Ectodermal cell (in vitro differentiated cells): ENCODE results near the gene PRKD2.
A peak's percentile ranks its signal among the peaks of the same experiment; 100 is the strongest.

Source experiments
- H3K27ac ChIP-seq: 2 replicates; pipeline ENCODE4 v1.7.0; 2013; ENCODE audit warnings: mild to moderate bottlenecking, low read depth, low read length; ENCODE audit not compliant: insufficient read depth, poor library complexity, severe bottlenecking
- H3K27me3 ChIP-seq: 2 replicates; pipeline ENCODE4 v1.7.0; 2013; ENCODE audit warnings: mild to moderate bottlenecking, low read length; ENCODE audit not compliant: insufficient read depth, control insufficient read depth, poor library complexity, severe bottlenecking
- H3K36me3 ChIP-seq: one replicate; pipeline ENCODE4 v1.7.0; 2013; ENCODE audit warnings: low read length; ENCODE audit not compliant: control insufficient read depth, insufficient read depth
- H3K4me1 ChIP-seq: one replicate; pipeline ENCODE4 v1.7.0; 2013; ENCODE audit warnings: low read length; ENCODE audit not compliant: control insufficient read depth, insufficient read depth
- H3K4me3 ChIP-seq: 2 replicates; pipeline ENCODE4 v1.7.0; 2013; ENCODE audit warnings: low read depth, low read length, control low read depth; ENCODE audit not compliant: insufficient read depth
- H3K9me3 ChIP-seq: 2 replicates; pipeline ENCODE4 v1.7.0; 2013; ENCODE audit warnings: mild to moderate bottlenecking, low read length, moderate library complexity; ENCODE audit not compliant: control insufficient read depth
- WGBS, 2 experiments: methylation state at CpG; one replicate each; pipeline ENCODE4 v1.1.7; 2013; ENCODE audit warnings: missing lambda C conversion rate in 2 of 2; 5-methylcytosine and 5-hydroxymethylcytosine counted together

The PRKD2 gene

GRCh38 chr19:46710687-46711086, 6.2 kb downstream of the PRKD2 start:
- no peaks in the 10 kb centered on the region for H3K9me3 ChIP-seq
- WGBS, 2 experiments: 80 to 85% methylated on average over 25 of the region's 25 CpGs
- H3K4me1 ChIP-seq: peaks cover 12% of the 10 kb centered on the region
- H3K27ac ChIP-seq: no peak overlapping the region
- no peak overlapping the region for H3K4me3 ChIP-seq
- no peaks in the 10 kb centered on the region for H3K27me3 ChIP-seq
- H3K36me3 ChIP-seq: peaks cover 12% of the 10 kb centered on the region

DNA sequence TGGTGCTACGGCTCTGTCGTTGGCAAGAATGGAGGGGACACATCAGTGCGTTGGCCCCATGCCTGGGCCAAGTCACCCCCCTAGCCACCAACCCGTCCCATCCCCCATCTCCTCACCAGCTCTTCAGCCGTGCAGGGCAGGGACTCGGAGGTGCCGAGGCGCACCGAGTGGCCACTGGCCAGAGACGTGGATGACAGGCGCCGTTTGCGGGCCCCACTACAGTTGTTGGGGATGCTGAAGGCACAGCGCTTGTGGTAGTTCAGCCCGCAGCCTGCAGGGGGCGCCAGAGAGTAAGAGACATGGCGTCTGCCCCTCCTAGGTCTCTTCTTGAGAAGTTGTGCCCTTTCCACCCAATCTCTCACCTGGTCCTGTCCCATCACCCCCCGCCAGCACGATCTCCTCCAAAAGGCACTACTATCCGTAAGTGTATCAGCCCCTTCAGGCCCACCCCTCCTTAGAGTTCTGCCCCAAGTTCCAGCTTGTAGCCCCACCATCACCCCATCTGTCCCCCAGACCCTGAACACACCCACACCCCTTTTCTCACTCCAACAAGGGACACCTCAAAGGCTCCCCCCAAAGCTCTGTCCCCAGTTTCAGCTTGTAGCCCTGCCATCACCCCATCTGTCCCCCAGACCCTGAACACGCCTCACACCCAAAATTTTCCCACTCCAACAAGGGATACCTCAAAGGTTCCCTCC, 12.4 kb downstream of the PRKD2 start:
- H3K4me3 ChIP-seq: no peak overlapping the region
- 53 to 57% methylated on average over 21 of the region's 21 CpGs for WGBS, 2 experiments

DNA sequence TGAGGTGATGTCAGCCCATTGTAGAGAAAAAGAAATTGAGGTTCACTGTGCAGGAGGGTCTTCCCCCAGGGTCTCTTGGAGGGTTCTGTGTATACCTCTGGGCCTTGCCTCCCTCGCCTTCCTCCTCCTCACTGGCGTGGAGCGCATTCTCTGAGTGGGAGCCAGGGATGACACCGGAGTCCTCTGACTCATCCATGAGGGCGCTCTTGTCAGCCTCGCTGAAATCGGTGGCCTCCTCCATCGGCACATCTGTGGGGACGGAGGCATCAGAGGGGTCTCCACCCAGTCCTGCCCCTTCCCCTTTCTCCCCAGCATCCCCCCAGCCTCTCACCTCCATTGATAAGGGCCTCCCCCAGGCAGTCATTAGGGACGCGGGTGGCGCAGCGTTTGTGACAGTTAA, 16.2 kb downstream of the PRKD2 start:
- H3K27ac ChIP-seq: no peak overlapping the region

More for the DNA sequence above, 12.4 kb downstream of the PRKD2 start:
- Histone ChIP-seq H3K9me3 (no peaks in the 10 kb centered on the region), H3K27ac (no peak overlapping the region), H3K4me1 (no peaks in the 10 kb centered on the region), H3K36me3 (peaks cover 41% of the 10 kb centered on the region), H3K27me3 (no peaks in the 10 kb centered on the region)

DNA sequence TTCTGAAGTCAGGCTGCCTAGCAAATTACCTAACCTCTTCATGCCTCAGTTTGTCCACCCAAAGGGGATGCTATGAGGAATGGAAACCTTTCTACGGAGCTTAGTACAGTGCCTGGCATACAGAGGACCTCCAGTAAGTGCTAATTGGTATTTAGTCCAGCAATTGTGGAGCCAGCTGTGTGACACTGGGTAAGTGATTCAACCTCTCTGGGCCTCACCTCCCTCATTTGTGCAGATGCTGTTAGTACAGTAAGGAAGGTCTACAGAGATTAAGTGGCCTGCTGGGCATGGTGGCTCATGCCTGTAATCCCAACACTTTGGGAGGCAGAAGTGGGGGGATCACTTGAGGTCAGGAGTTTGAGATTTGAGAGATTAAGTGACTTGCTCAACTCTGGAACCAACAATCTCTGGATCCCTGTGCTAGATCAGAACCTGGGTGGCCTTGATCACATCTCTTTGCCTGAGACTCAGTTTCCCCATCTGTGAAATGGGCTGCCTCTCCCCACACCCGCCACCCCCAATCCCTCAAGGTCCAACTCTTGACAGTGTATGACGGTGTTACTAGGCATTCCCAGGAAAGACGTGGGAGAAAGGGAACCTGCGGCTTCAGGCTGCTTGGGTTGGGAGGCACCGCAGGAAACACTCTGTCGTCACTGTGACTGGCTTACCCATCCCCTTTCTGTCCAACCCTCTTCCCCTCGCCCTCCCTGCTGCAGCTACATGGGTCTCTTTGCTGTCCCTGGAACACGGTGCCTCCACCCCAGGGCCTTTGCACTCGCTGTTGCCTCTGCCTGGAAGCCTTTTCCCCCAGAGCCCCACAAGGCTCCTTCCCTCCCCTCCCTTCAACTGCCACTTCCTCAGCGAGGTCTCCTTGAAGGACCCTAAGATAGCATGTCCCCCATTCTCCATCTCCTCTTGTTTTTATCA, 18.3 kb downstream of the PRKD2 start:
- Histone ChIP-seq H3K27ac (no peak overlapping the region), H3K9me3 (no peaks in the 10 kb centered on the region), H3K4me3 (no peak overlapping the region), H3K4me1 (peaks cover 5% of the 10 kb centered on the region), H3K36me3 (peaks cover 35% of the 10 kb centered on the region), H3K27me3 (no peaks in the 10 kb centered on the region)
- WGBS, 2 experiments: 94 to 95% methylated on average over 11 of the region's 11 CpGs

More for the DNA sequence above, 16.2 kb downstream of the PRKD2 start:
- Histone ChIP-seq H3K4me3 (no peak overlapping the region), H3K4me1 (peaks cover 5% of the 10 kb centered on the region), H3K27me3 (no peaks in the 10 kb centered on the region), H3K9me3 (no peaks in the 10 kb centered on the region), H3K36me3 (peaks cover 36% of the 10 kb centered on the region)
- 94 to 98% methylated on average over 13 of the region's 13 CpGs for WGBS, 2 experiments

DNA sequence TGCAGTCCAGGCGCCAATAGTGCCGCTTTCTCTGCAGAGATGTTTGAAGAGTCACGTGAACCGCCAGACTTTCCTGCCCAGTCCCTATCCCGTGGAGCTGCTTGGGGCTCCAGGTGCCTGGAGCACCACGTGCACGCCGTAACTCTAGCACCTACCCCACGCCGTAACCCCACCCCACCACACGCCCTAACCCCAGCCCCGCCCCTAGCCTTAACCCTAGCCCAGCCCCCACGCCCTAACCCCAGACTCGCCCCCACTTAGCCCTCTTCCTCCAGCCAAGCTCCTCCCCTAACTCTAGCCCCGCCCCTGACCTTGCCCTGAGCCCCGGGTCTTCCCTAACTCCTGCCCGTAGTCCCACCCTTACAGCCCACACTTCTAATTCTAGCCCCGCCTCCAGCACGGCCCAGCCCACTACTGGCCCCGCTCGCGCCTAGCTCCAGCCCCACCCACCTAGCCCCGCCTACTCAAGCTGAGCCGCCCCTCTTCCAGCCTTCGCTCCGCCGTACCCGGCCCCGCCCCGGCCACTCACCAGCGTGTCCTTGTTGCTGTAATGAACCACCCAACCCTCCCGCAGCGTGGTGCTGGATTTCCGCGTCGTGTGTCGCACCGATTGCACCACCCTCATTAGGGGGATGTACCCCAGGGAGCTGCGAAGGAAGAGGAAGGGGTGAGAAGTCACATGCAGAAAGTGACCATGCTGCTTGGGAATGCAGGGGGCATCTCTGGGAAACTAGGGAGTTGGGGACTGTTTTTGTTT, 19.5 kb downstream of the PRKD2 start:
- Histone ChIP-seq H3K36me3 (peaks cover 39% of the 10 kb centered on the region), H3K27me3 (no peaks in the 10 kb centered on the region), H3K27ac (peak overlapping the region; percentile 63), H3K9me3 (no peaks in the 10 kb centered on the region), H3K4me1 (peaks cover 5% of the 10 kb centered on the region), H3K4me3 (peak overlapping the region; percentile 10)
- 8 to 10% methylated on average over 39 of the region's 39 CpGs for WGBS, 2 experiments

GRCh38 chr19:46696866-46697203, 20.1 kb downstream of the PRKD2 start:
- no peaks in the 10 kb centered on the region for H3K9me3 ChIP-seq
- 74 to 75% methylated on average over 9 of the region's 9 CpGs for WGBS, 2 experiments

DNA sequence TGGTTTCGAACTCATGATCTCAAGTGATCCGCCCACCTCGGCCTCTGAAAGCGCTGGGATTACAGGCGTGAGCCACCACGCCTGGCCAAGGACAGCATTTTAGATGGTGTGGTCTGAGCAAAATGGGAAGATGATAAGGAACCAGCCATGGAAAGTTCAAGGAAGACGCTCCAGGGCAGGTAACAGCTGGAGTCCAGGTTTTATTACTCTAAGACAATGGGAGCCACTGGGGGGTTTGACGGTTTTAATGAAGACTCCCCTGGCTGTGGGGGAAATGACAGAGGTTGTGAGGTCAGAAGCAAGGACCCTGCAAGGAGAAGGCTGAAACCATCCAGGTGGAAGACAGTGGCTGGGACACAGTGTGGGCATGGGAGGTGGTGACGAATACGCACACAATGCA, 20.9 kb downstream of the PRKD2 start:
- peaks cover 43% of the 10 kb centered on the region for H3K36me3 ChIP-seq
- no peaks in the 10 kb centered on the region for H3K9me3 ChIP-seq
- no peaks in the 10 kb centered on the region for H3K27me3 ChIP-seq
- H3K4me1 ChIP-seq: peaks cover 5% of the 10 kb centered on the region
- 91 to 93% methylated on average over 10 of the region's 10 CpGs for WGBS, 2 experiments
- no peak overlapping the region for H3K27ac ChIP-seq
- H3K4me3 ChIP-seq: no peak overlapping the region

More at GRCh38 chr19:46696866-46697203, 20.1 kb downstream of the PRKD2 start:
- H3K36me3 ChIP-seq: peaks cover 41% of the 10 kb centered on the region
- no peak overlapping the region for H3K27ac ChIP-seq
- H3K4me1 ChIP-seq: peaks cover 5% of the 10 kb centered on the region
- no peaks in the 10 kb centered on the region for H3K27me3 ChIP-seq
- peak overlapping the region; percentile 10 for H3K4me3 ChIP-seq

- no peak overlapping the region for H3K4me3 ChIP-seq
- H3K9me3 ChIP-seq: no peaks in the 10 kb centered on the region
- H3K27ac ChIP-seq: no peak overlapping the region
- H3K4me1 ChIP-seq: peaks cover 5% of the 10 kb centered on the region
- peaks cover 52% of the 10 kb centered on the region for H3K36me3 ChIP-seq
- WGBS, 2 experiments: 97% methylated on average over 22 of the region's 22 CpGs
- H3K27me3 ChIP-seq: no peaks in the 10 kb centered on the region
Measured at GRCh38 chr19:46693760-46694159, 23.2 kb downstream of the PRKD2 start.

GRCh38 chr19:46692918-46693722, 23.8 kb downstream of the PRKD2 start:
- Histone ChIP-seq H3K4me1 (peaks cover 5% of the 10 kb centered on the region), H3K9me3 (no peaks in the 10 kb centered on the region), H3K27me3 (no peaks in the 10 kb centered on the region), H3K36me3 (peaks cover 52% of the 10 kb centered on the region), H3K27ac (no peak overlapping the region), H3K4me3 (no peak overlapping the region)
- WGBS, 2 experiments: 96 to 97% methylated on average over 4 of the region's 4 CpGs
